ENCODE data around the gene HAO1. TPM values are rescaled to one million over a fixed set of nuclear protein-coding genes. Genes with fewer than 3 reads are reported as not detected.

HAO1 gene
- total and polyA plus RNA-seq, 9 of the 15 experiments (the other 6 are each of a cell fraction or from before 2014, with no cell fraction given) = not detected

DNA sequence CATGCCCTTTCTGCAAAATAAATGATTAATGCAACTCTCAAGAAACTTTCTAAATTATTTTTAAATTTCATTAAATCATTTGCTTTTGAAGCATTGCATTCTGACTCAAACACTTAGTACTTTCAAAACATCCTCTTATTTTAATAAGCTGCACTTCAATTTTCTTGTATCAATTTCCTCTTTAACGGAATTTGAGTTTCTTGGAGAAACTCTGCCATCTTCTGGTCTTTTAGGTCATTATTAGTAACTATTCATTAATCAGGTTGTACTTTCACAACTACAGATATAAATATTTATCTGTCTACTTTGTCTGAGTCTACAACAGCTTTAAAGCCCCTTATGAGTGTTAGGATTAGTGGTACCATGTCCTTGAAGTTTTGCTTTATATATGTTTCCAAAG lies 49.1 kb upstream of the HAO1 start:
- CTCF ChIA-PET (ENCODE audit: low intra/inter-chr PET ratio) = no interaction called here
- H3K4me3 ChIP-seq = no peak overlapping the region
- H3K4me2 ChIP-seq (ENCODE audit: insufficient read depth, low read length) = no peak overlapping the region
- 100% methylated on average over 1 of the region's 1 CpG for WGBS (ENCODE audit: insufficient coverage, low coverage, missing lambda C conversion rate)
- DNase-seq (ENCODE audit: extremely low read depth in 1 of 4, low spot score in 3 of 4) (no peak), FAIRE-seq (no peak), ATAC-seq (no peak)
- no peaks in the 10 kb centered on the region for H3K79me2 ChIP-seq (ENCODE audit: control insufficient read depth, insufficient read depth, low read length)
- H3K4me1 ChIP-seq (replicated peaks in 1 of 2; ENCODE audit: control insufficient read depth in 2 of 2, insufficient read depth in 2 of 2, low read length in 2 of 2) = no peaks in the 10 kb centered on the region
- in situ Hi-C loops (cut with MboI) (no loop called here), intact Hi-C loops (cut with micrococcal nuclease) (no loop called here)
- no peaks in the 10 kb centered on the region for H3K27me3 ChIP-seq (ENCODE audit: control insufficient read depth in 2 of 2, insufficient read depth in 2 of 2, low read length in 2 of 2)
- no peaks in the 10 kb centered on the region for H3K9me1 ChIP-seq (ENCODE audit: control insufficient read depth, insufficient read depth, low read length)
- no peaks in the 10 kb centered on the region for H4K20me1 ChIP-seq (replicated peaks; ENCODE audit: control insufficient read depth, insufficient read depth, low read length)
- H3K9ac ChIP-seq (ENCODE audit: insufficient read depth in 1 of 2, low read depth in 2 of 2, low read length in 2 of 2) = no peak overlapping the region
- no peak overlapping the region for H3K27ac ChIP-seq (ENCODE audit: extremely low read depth, low read depth, low read length)
- peaks cover 4% of the 10 kb centered on the region; the same call in 1 of the 3 replicates for H3K36me3 ChIP-seq (ENCODE audit: control insufficient read depth, insufficient read depth, low read length)
- no TSS peak for BruUV-seq (replicated peaks)
- no peak overlapping the region for H2AFZ ChIP-seq (ENCODE audit: low read depth, low read length)
- H3K9me3 ChIP-seq (replicated peaks; ENCODE audit: control insufficient read depth, insufficient read depth, low read depth, low read length) = no peaks in the 10 kb centered on the region
- TF ChIP-seq NCOA4 (IDR thresholded peaks at IDR 0.05; ENCODE audit: partially characterized antibody) = no peak
- POLR2A ChIA-PET = interaction anchor here (0.6 to 1.1 kb wide), 2 partner anchors 9 to 29 kb away, joined by 3 read pairs; no protein-coding TSS in a partner anchor

DNA sequence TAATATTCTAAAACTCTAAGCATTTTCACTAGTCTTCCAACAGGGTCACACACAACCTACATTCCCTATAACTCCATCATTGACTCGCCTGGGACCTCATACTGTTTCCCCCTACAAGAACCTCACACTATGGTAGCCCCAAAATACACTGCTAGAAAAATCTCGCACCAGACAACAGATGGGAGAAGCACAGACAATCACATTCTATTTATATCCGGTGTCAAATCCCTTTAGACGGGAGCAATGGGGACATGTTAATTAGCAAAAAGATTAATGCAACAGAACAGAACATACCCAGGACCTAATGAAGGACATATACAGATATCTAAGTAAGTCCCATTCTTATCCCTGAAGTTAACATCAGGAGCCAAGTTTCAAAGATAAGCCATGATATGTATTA lies 45.7 kb upstream of the HAO1 start:
- WGBS (ENCODE audit: insufficient coverage, low coverage, missing lambda C conversion rate) = 85% methylated on average over 4 of the region's 4 CpGs
- ATAC-seq = no peak
- in situ Hi-C loops (cut with MboI) = no loop called here
- Histone ChIP-seq H3K9me3 (replicated peaks; ENCODE audit: control insufficient read depth, insufficient read depth, low read depth, low read length) (no peaks in the 10 kb centered on the region), H3K4me3 (no peak overlapping the region), H3K27me3 (ENCODE audit: control insufficient read depth in 2 of 2, insufficient read depth in 2 of 2, low read length in 2 of 2) (no peaks in the 10 kb centered on the region), H3K27ac (ENCODE audit: extremely low read depth, low read depth, low read length) (no peak overlapping the region), H3K79me2 (ENCODE audit: control insufficient read depth, insufficient read depth, low read length) (no peaks in the 10 kb centered on the region), H3K36me3 (ENCODE audit: control insufficient read depth, insufficient read depth, low read length) (peaks cover 10% of the 10 kb centered on the region; the same call in 1 of the 3 replicates), H3K4me1 (replicated peaks in 1 of 2; ENCODE audit: control insufficient read depth in 2 of 2, insufficient read depth in 2 of 2, low read length in 2 of 2) (no peaks in the 10 kb centered on the region), H2AFZ (ENCODE audit: low read depth, low read length) (no peak overlapping the region), H4K20me1 (replicated peaks; ENCODE audit: control insufficient read depth, insufficient read depth, low read length) (no peaks in the 10 kb centered on the region), H3K9ac (ENCODE audit: insufficient read depth in 1 of 2, low read depth in 2 of 2, low read length in 2 of 2) (no peak overlapping the region), H3K9me1 (ENCODE audit: control insufficient read depth, insufficient read depth, low read length) (no peaks in the 10 kb centered on the region), H3K4me2 (ENCODE audit: insufficient read depth, low read length) (no peak overlapping the region)
- DNase-seq (ENCODE audit: extremely low read depth in 1 of 4, low spot score in 3 of 4) = no peak
- CTCF ChIA-PET (ENCODE audit: low intra/inter-chr PET ratio) = no interaction called here
- POLR2A ChIA-PET = no interaction called here
- no TSS peak for BruUV-seq (replicated peaks)
- intact Hi-C loops (cut with micrococcal nuclease) = no loop called here
- no peak for FAIRE-seq
- TF ChIP-seq SMARCA4 (IDR thresholded peaks at IDR 0.05) (no peak), ZNF384 (IDR thresholded peaks at IDR 0.05; ENCODE audit: low read depth, low read length) (no peak), POU5F1 (IDR thresholded peaks at IDR 0.05; ENCODE audit: borderline replicate concordance, low read depth, low read length, partially characterized antibody) (no peak), ZKSCAN3 (CRISPR knock-in tag; IDR thresholded peaks at IDR 0.05) (no peak)
- TF ChIP-seq, protein P1, sequence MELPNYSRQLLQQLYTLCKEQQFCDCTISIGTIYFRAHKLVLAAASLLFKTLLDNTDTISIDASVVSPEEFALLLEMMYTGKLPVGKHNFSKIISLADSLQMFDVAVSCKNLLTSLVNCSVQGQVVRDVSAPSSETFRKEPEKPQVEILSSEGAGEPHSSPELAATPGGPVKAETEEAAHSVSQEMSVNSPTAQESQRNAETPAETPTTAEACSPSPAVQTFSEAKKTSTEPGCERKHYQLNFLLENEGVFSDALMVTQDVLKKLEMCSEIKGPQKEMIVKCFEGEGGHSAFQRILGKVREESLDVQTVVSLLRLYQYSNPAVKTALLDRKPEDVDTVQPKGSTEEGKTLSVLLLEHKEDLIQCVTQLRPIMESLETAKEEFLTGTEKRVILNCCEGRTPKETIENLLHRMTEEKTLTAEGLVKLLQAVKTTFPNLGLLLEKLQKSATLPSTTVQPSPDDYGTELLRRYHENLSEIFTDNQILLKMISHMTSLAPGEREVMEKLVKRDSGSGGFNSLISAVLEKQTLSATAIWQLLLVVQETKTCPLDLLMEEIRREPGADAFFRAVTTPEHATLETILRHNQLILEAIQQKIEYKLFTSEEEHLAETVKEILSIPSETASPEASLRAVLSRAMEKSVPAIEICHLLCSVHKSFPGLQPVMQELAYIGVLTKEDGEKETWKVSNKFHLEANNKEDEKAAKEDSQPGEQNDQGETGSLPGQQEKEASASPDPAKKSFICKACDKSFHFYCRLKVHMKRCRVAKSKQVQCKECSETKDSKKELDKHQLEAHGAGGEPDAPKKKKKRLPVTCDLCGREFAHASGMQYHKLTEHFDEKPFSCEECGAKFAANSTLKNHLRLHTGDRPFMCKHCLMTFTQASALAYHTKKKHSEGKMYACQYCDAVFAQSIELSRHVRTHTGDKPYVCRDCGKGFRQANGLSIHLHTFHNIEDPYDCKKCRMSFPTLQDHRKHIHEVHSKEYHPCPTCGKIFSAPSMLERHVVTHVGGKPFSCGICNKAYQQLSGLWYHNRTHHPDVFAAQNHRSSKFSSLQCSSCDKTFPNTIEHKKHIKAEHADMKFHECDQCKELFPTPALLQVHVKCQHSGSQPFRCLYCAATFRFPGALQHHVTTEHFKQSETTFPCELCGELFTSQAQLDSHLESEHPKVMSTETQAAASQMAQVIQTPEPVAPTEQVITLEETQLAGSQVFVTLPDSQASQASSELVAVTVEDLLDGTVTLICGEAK (IDR thresholded peaks at IDR 0.05) = no peak
- TF ChIP-seq, protein P1 (CRISPR knock-in tag; IDR thresholded peaks at IDR 0.05) = no peak

All from K562 (cell line).